GM20431 (cell line): ENCODE measurements around the gene C14orf119.

Experiments used
- in situ Hi-C: fragments of 300-500 bp; cut with MseI, MboI; formaldehyde crosslinking; loops from one replicate; pipeline ENCODE4 v1.15.0; 2020; ENCODE audit warnings: low sequenced_read_pairs; ENCODE audit not compliant: unreplicated experiment

C14orf119 gene

DNA sequence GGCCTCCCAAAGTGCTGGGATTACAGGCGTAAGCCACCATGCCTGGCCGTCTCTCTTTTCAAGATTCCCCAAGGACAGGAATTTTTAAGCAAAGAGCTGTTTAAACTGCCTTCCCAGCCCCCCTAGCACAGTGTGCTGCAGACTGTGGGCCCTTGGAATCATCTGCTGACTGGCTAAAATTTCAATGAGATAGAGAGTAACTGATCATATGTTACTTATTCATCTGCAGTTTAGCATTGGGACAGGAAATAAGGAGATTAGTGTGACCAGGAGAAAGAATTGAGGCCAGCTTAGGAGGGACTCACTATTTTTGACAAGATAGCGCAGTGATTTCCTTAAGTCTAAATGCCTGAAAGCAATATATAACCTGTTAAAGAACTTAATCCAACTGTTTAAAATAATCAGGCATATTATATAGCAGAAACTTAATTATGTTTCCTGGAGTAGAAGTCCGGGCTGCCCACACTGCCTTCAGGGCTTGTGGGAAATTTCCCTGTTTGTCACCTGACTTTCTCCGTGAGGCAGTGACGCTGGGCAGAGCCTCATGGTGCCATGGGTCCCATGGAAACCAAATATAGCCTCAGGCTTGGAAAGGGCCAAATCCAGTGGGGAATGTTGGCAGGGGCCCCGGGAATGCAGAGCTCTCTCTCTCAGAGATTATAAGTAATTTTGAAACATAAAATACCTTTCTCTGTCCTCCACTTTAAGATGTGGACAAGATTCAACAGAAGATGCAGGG, 46.6 kb downstream of the C14orf119 start:
- in situ Hi-C loops, result no loop called here

DNA sequence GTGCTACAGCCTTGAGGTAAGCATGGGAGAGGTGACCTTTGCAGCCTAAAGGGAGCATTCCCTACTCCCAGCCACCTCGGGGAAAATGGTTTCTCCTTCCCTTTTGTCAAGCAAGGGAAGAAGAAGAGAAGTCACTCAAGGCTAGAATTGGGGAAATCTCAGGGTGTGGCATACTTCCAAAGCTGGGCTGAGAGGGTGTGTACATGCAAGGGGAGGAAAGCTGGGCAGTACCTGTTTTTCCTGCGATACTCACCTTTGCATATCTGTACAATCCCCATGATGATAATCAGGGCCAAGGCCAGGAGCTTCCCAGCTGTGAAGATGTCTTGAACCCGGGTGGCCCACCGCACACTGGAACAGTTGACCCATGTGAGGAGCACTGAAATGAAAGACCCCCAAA, 47.5 kb downstream of the C14orf119 start:
- in situ Hi-C loops, result no loop called here

DNA sequence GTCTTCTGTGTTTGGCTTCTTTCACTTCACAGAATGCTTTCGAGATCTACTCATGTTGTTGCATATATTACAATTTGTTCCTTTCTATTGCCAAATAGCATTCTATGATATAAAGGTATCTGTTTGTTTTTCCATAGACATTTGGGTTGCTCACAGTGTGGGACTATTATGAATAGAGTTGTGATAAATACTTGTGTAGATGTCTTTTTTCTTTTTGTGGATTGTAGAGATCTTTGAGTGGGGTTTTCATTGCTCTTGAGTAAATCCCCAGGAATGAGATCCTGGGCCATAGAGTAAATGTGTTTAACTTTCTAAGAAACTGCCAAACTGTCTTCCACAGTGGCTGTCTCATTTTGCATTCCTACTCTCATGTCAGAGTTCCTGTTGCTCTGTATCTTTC, 48.6 kb downstream of the C14orf119 start:
- in situ Hi-C loops, result no loop called here

DNA sequence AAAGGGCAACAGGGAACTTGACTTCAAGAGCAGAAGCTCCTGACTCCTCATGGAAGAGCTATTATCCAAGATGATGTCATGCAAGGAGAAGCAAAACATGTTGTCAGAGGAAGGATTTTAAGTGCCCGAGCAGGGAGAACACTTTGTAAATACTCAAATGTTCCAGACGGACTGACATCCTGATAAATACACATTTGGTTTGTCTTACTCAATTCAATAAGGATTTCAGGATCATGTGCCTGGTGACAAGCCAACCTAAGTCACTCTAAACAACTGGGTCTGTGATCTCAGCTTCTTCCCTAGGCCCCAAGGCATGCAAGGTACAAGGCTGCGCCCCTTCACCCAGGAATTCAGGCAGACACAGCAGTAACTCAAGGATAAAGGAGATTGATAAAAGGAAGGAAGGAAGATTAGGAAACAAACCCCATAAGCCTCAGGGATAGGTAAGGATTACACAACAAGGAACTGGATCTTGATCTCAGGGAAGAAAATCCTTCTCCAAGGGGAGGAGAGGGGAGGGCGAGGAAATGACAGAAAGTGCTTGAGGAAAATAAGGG, 50.6 kb downstream of the C14orf119 start:
- in situ Hi-C loops, result no loop called here

DNA sequence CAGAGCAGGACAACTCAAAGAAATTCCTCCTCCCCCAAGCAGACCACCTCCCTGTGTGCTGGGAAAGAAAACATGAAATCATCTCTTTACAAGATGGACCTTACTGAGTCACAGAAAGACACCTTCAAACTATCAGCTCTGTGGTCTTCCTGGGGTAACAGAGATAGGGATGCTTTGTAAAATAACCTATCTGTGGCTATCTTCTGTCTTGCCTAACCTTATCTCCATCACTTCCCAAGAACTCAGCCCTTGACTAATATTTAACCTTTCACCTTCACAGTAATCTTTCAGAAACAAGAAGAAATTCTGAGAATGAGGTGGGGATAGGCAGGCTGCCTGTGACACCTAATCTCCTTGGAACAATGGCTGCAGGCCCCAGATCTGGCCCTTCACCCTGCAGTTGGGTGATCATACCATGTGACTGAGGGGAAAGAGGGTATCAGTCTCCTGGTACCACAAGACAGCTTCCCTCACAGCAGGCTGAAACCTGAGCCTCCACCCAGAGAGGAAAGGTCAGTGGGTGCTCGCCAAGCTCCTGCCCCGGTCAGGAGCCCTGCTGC, 51.1 kb downstream of the C14orf119 start:
- in situ Hi-C loops, result no loop called here

DNA sequence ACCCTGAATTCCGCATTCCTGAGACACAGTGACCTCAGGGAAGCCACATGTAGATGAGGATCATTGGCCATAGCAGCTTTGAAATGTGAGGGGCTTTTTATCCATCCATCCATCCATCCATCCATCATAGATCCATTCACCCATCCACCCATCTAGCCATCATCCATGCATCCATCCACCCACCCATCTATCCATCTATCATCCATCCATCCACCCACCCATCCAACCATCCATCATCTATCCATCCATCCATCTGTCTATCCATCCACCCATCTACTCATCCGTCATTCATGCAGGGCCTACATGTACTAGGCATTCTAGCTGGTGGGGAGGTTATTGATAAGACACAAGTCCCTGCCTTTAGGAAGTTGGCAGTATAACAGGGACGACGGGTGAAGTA, 51.7 kb downstream of the C14orf119 start:
- in situ Hi-C loops, result no loop called here

DNA sequence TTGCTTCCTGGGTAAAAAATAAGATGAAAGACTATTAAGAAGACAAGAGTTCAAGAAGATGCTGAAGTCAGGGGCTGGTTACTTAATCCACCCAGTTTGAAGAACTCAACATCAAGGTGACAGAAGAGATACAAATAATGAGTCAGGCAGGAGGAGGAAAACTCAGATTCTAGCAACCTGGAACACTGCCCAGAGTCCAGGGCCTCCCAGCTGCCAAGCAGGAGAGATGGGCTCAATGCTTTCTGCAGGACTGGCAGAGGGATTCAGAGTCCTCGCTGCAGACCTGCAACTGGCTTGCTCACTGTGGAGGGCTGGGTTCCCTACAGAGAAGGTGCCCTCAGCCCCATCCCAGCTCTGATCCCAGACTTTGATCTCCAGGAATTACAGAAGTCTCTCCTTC, 52.4 kb downstream of the C14orf119 start:
- in situ Hi-C loops, result no loop called here

DNA sequence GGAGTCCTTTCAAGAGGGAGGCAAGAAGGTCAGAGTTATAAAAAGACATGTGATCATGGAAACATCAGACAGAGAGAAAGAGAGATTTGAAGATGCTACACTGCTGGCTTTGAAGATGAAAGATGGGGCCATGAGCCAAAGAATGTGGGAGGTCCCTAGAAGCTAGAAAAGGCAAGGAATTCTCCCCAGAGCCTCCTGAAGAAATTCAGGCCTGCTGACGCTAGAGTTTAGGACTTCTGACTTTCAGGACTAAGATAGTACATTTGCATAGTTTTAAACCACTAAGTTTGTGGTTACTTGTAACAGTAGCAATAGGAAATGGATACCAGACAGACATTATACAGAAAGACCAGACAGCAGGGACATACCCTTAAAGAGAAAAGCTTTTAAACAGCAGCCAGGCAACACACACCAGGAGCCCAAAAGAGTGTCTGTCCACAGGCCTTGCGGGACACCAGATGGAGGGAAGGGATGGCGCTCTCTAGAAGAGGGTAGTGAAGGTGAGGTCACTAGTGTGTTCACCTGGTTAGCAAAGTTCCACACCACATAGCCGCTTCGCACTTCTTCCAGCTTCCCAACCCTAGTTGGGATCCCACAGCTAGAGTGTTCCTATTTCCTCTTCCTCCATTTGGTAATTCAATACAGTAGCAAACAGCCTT, 53.4 kb downstream of the C14orf119 start:
- in situ Hi-C loops, result no loop called here

DNA sequence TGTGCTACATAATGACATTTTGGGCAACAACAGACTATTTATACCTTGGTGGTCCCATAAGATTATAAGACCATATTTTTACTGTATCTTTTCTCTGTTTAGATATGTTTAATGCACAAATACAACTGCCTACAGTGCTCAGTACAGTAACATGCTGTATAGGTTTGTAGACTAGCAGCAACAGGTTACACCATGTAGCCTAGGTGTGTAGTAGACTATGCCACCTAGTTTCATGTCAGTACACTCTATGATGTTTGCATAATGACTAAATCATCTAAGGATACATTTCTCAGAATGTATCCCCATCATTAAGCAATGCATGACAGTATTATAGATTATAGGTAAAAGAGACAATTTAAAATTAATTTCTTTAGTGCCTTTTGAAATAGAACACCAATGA, 54.4 kb downstream of the C14orf119 start:
- in situ Hi-C loops, result no loop called here
